Uterus (tissue), 4 donors: ENCODE data around the gene FGFR3. TPM values are rescaled to one million over a fixed set of nuclear protein-coding genes. Genes with fewer than 3 reads are reported as not detected.

Source experiments
- DNase-seq, 2 donors: peaks; one replicate each; pipeline ENCODE4 v3.0.0-alpha.2; 2019 to 2020
- H3K27ac ChIP-seq, 2 donors: fragments of 200-600 bp; sonication (generic); 1 replicate in 1 of 2; 2 replicates in 1 of 2; pipeline ENCODE4 v1.5.1; 2016 to 2018
- H3K27me3 ChIP-seq, 2 donors: fragments of 200-600 bp; sonication (generic); one replicate each; pipeline ENCODE4 v1.5.1; 2018 to 2019; ENCODE audit warnings: control low read depth in 1 of 2
- H3K36me3 ChIP-seq, 2 donors: fragments of 200-600 bp; sonication (generic); one replicate each; pipeline ENCODE4 v1.5.1; 2019; ENCODE audit warnings: control low read depth in 1 of 2
- H3K4me1 ChIP-seq, 2 donors: fragments of 200-600 bp; sonication (generic); one replicate each; pipeline ENCODE4 v1.5.1; 2018 to 2019; ENCODE audit warnings: control low read depth in 1 of 2
- H3K4me3 ChIP-seq, 2 donors: fragments of 200-600 bp; sonication (generic); 1 replicate in 1 of 2; 2 replicates in 1 of 2; pipeline ENCODE4 v1.5.1; 2018 to 2019; ENCODE audit warnings: mild to moderate bottlenecking in 1 of 2
- H3K9me3 ChIP-seq, 2 donors: fragments of 200-600 bp; sonication (generic); one replicate each; pipeline ENCODE4 v1.5.1; 2019; ENCODE audit warnings: control low read depth in 1 of 2
- POLR2A ChIP-seq, 2 donors: fragments of 450-650 bp; IDR thresholded peaks; one replicate each; pipeline ENCODE4 v1.6.1; 2016; ENCODE audit warnings: antibody characterized with exemption in 2 of 2, mild to moderate bottlenecking in 1 of 2, moderate library complexity in 1 of 2
- intact Hi-C: fragments of 100-400 bp; cut with DNase I; formaldehyde crosslinking; loops from one replicate; pipeline ENCODE4 v1.15.1; 2023; ENCODE audit warnings: low total_unique reads
- total RNA-seq, 4 donors: library from RNA; depleted of rRNA in 3 of 4; stranded (reverse); fragments of >200 nt in 3 of 4; gene quantifications; one replicate each; pipeline versions ENCODE4 v1.1.0 to v1.2.4, GENCODE V29; 2014 to 2023
- TF ChIP-seq, protein P1 (sequence below), 4 experiments: fragments of 200-600 bp in 2 of 4; fragments of 450-650 bp in 2 of 4; sonication (generic) in 2 of 4; IDR thresholded peaks; one replicate each; pipeline ENCODE4 v1.5.1; 2016 to 2019; ENCODE audit warnings: antibody characterized with exemption in 4 of 4, mild to moderate bottlenecking in 2 of 4, moderate library complexity in 1 of 4
- donor health status: DM: yes; HTN: yes; CAD: no.

FGFR3 gene
- total RNA-seq, 4 donors from 2014 or later: 0.29 to 6.4 (median 4.3) TPM

DNA sequence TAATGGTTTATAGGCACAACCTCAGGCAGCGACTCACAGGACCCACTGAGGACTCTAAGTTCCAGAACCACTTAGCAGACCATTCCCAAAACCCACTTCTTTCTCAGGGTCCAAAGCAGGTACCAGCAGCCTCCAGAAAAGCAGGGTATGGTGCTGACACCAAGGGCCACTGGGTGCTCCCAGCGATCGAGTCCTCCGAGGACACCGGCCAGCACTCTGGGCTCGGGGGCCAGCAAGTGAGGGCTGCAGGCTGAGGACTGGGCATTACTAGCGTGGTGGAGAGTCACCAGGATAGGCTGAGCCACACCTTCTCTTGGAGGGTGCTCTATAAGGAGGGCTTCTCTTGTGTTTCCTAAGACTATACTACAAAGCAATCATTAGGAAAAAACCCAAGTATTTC is 43.6 kb downstream of the FGFR3 start:
- H3K9me3 ChIP-seq: no peaks in the 10 kb centered on the region
- DNase-seq: no peak
- no peak overlapping the region for H3K4me3 ChIP-seq
- H3K36me3 ChIP-seq: no peaks in the 10 kb centered on the region
- intact Hi-C loops: no loop called here
- TF ChIP-seq, protein P1, sequence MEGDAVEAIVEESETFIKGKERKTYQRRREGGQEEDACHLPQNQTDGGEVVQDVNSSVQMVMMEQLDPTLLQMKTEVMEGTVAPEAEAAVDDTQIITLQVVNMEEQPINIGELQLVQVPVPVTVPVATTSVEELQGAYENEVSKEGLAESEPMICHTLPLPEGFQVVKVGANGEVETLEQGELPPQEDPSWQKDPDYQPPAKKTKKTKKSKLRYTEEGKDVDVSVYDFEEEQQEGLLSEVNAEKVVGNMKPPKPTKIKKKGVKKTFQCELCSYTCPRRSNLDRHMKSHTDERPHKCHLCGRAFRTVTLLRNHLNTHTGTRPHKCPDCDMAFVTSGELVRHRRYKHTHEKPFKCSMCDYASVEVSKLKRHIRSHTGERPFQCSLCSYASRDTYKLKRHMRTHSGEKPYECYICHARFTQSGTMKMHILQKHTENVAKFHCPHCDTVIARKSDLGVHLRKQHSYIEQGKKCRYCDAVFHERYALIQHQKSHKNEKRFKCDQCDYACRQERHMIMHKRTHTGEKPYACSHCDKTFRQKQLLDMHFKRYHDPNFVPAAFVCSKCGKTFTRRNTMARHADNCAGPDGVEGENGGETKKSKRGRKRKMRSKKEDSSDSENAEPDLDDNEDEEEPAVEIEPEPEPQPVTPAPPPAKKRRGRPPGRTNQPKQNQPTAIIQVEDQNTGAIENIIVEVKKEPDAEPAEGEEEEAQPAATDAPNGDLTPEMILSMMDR (IDR thresholded peaks at IDR 0.05): no peak
- TF ChIP-seq POLR2A (IDR thresholded peaks at IDR 0.05): no peak
- H3K27ac ChIP-seq: no peak overlapping the region
- H3K27me3 ChIP-seq: no peaks in the 10 kb centered on the region
- no peaks in the 10 kb centered on the region for H3K4me1 ChIP-seq

DNA sequence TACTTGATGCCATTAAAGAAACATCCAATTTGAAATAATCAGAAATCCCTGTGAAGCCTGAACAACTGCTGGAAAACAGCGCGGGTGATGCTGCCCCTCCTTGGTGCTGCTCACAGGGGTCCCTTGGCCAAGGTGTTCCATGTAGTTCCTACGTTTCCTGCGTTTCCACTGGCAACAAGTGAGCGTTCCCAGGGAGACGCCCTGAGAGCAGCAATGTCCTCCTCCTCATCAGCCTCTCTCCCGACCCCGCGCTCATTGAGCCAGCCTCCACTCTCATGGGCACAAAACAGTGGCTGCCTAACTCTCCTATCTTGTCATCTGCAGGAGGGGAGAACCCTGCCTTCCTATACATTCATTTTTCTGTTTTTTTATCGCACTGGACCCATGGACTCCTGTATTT is 44.0 kb downstream of the FGFR3 start:
- Histone ChIP-seq H3K27me3 (no peaks in the 10 kb centered on the region), H3K9me3 (no peaks in the 10 kb centered on the region), H3K36me3 (no peaks in the 10 kb centered on the region), H3K4me3 (no peak overlapping the region), H3K4me1 (no peaks in the 10 kb centered on the region), H3K27ac (no peak overlapping the region)
- no peak for DNase-seq
- intact Hi-C loops: no loop called here
- no peak for TF ChIP-seq POLR2A (IDR thresholded peaks at IDR 0.05)
- TF ChIP-seq, protein P1 (IDR thresholded peaks at IDR 0.05): no peak

DNA sequence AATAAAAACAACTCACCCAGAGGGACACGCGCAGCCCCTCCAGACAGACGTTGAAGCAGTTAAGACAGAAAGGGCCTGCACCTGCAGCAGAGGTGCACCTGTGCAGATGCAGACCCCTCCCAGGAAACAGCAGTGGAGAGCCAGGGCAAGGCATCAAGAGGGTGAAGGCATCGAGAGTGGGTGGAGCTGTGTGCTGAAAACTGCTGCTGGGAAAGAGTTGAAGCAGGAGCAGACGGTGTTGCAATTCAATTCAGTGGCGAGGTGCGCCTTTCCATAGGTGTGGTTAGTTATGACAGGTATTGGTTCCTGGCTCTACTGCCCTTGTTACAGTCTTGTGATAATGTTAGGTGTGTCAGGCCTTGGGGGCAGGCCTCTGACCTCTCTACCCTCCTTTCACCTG is 46.2 kb downstream of the FGFR3 start:
- no peaks in the 10 kb centered on the region for H3K36me3 ChIP-seq
- no peak overlapping the region for H3K4me3 ChIP-seq
- intact Hi-C loops: no loop called here
- H3K27me3 ChIP-seq: no peaks in the 10 kb centered on the region
- TF ChIP-seq, protein P1 (IDR thresholded peaks at IDR 0.05): no peak
- TF ChIP-seq POLR2A (IDR thresholded peaks at IDR 0.05): no peak
- no peaks in the 10 kb centered on the region for H3K9me3 ChIP-seq
- DNase-seq: no peak
- no peak overlapping the region for H3K27ac ChIP-seq
- H3K4me1 ChIP-seq: no peaks in the 10 kb centered on the region

GRCh38 chr4:1841201-1841886 is 48.3 kb downstream of the FGFR3 start:
- no peaks in the 10 kb centered on the region for H3K27me3 ChIP-seq
- H3K4me1 ChIP-seq: no peaks in the 10 kb centered on the region
- H3K4me3 ChIP-seq: no peak overlapping the region
- no peaks in the 10 kb centered on the region for H3K9me3 ChIP-seq
- no peak overlapping the region for H3K27ac ChIP-seq
- H3K36me3 ChIP-seq: no peaks in the 10 kb centered on the region
- intact Hi-C loops: no loop called here
- no peak for DNase-seq
- TF ChIP-seq POLR2A (IDR thresholded peaks at IDR 0.05): no peak
- TF ChIP-seq, protein P1 (IDR thresholded peaks at IDR 0.05): no peak

- H3K27me3 ChIP-seq: no peaks in the 10 kb centered on the region
- intact Hi-C loops: no loop called here
- H3K4me1 ChIP-seq: no peaks in the 10 kb centered on the region
- no peaks in the 10 kb centered on the region for H3K36me3 ChIP-seq
- no peak overlapping the region for H3K4me3 ChIP-seq
- H3K9me3 ChIP-seq: no peaks in the 10 kb centered on the region
- TF ChIP-seq, protein P1 (IDR thresholded peaks at IDR 0.05): no peak
- TF ChIP-seq POLR2A (IDR thresholded peaks at IDR 0.05): no peak
- no peak overlapping the region for H3K27ac ChIP-seq
- DNase-seq: no peak
These were observed 48.8 kb downstream of the FGFR3 start for GRCh38 chr4:1841887-1842210.
